Thoracic aorta (tissue), 2 donors: ENCODE measurements around the gene SLC6A6. TPM values are rescaled to one million over a fixed set of nuclear protein-coding genes. Genes with fewer than 3 reads are reported as not detected.

Experiments used
- ATAC-seq: fragments of 150-250 bp; one replicate; pipeline ENCODE4 v1.8.0; 2017; ENCODE audit warnings: low read depth; ENCODE audit not compliant: insufficient number of reproducible peaks, low FRiP score
- DNase-seq: peaks from one replicate; pipeline ENCODE4 v3.0.0-alpha.2; 2020; ENCODE audit warnings: low spot score
- H3K27ac ChIP-seq, 2 donors: fragments of 200-600 bp; sonication (generic); 1 replicate in 1 of 2; 2 replicates in 1 of 2; pipeline ENCODE4 v1.5.1; 2016; ENCODE audit warnings: mild to moderate bottlenecking in 2 of 2, moderate library complexity in 2 of 2
- H3K27me3 ChIP-seq: fragments of 200-600 bp; sonication (generic); replicated peaks from 2 replicates; pipeline ENCODE4 v1.6.0; 2016; ENCODE audit warnings: mild to moderate bottlenecking; ENCODE audit not compliant: insufficient read depth
- H3K36me3 ChIP-seq: fragments of 200-600 bp; sonication (generic); one replicate; pipeline ENCODE4 v1.5.1; 2016
- H3K4me1 ChIP-seq, 2 donors: fragments of 200-600 bp; sonication (generic); 1 replicate in 1 of 2; 2 replicates in 1 of 2; pipeline versions ENCODE4 v1.5.1 to v1.6.0; 2016; ENCODE audit warnings: low read depth in 2 of 2, mild to moderate bottlenecking in 1 of 2; ENCODE audit not compliant: control insufficient read depth in 1 of 2
- H3K4me3 ChIP-seq: fragments of 200-600 bp; sonication (generic); 2 replicates; pipeline ENCODE4 v1.5.1; 2016; ENCODE audit warnings: mild to moderate bottlenecking
- H3K9me3 ChIP-seq: fragments of 200-600 bp; sonication (generic); 2 replicates; pipeline ENCODE4 v1.5.1; 2016
- total RNA-seq, 2 donors: library from RNA; depleted of rRNA; stranded (reverse); fragments of >200 nt; gene quantifications; one replicate each; pipeline versions ENCODE4 v1.1.0 to v1.2.3, GENCODE V29; 2016
- TF ChIP-seq, protein P1 (sequence below): fragments of 200-600 bp; sonication (generic); IDR thresholded peaks from one replicate; pipeline ENCODE4 v1.5.1; 2019; ENCODE audit warnings: antibody characterized with exemption

Gene SLC6A6
- total RNA-seq, 2 donors from 2014 or later = 33.5 to 45.5 TPM

DNA sequence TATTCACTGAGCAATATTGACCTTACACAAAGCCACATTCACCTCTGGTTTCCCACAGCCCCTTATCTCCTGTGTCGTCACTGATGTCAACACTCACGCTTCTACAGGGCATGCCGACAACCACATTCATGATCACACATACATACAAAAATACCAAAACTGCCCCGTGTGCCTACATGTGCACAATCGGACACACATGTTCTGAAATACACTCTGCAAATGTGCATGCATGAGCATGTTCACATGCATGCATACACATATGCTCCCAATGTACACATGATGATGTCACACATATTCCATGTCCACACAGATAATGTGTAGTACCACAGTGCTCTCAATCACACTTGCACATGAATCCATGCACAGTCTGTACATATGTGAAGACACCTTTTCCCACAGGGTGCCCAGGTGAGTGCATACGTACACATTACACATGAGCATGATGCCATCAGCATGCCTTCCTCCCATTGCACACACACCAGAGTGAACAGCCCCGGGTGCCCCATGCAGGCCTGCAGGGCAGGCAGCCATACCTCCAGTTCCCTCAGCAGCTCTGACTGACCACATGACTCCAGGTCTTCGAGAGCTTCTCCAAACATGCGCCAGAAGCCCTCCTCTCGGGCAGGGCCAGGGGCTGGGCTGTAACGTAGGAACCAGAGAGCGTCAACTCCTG is 100.8 kb downstream of the SLC6A6 start:
- Histone ChIP-seq H3K4me1 (no peaks in the 10 kb centered on the region), H3K4me3 (no peak overlapping the region), H3K27me3 (no peaks in the 10 kb centered on the region), H3K9me3 (peaks cover 11% of the 10 kb centered on the region), H3K36me3 (no peaks in the 10 kb centered on the region), H3K27ac (no peak overlapping the region)
- TF ChIP-seq, protein P1, sequence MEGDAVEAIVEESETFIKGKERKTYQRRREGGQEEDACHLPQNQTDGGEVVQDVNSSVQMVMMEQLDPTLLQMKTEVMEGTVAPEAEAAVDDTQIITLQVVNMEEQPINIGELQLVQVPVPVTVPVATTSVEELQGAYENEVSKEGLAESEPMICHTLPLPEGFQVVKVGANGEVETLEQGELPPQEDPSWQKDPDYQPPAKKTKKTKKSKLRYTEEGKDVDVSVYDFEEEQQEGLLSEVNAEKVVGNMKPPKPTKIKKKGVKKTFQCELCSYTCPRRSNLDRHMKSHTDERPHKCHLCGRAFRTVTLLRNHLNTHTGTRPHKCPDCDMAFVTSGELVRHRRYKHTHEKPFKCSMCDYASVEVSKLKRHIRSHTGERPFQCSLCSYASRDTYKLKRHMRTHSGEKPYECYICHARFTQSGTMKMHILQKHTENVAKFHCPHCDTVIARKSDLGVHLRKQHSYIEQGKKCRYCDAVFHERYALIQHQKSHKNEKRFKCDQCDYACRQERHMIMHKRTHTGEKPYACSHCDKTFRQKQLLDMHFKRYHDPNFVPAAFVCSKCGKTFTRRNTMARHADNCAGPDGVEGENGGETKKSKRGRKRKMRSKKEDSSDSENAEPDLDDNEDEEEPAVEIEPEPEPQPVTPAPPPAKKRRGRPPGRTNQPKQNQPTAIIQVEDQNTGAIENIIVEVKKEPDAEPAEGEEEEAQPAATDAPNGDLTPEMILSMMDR = no peak
- DNase-seq (no peak), ATAC-seq (no peak)

DNA sequence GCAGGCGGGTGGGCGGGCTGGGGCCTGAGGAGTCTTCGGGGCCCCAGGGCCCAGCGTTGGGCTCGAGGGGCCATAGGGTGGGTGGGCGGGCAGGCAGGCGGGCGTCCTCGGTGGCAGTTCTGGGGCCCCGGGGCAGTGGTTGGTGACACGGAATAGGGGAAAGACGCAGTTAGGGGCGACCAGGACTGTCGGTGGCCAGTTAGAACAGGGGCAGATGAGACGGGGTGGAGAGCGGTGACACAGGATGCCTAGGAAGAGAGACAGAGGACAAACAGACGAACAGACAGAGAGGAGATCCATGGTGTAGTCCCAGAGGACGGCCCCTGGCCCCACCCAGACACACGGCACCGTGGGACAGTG is 101.3 kb downstream of the SLC6A6 start:
- Histone ChIP-seq H3K9me3 (peaks cover 11% of the 10 kb centered on the region), H3K27ac (no peak overlapping the region), H3K4me3 (no peak overlapping the region), H3K27me3 (no peaks in the 10 kb centered on the region), H3K36me3 (no peaks in the 10 kb centered on the region), H3K4me1 (no peaks in the 10 kb centered on the region)
- TF ChIP-seq, protein P1 = no peak
- DNase-seq = no peak
- no peak for ATAC-seq

DNA sequence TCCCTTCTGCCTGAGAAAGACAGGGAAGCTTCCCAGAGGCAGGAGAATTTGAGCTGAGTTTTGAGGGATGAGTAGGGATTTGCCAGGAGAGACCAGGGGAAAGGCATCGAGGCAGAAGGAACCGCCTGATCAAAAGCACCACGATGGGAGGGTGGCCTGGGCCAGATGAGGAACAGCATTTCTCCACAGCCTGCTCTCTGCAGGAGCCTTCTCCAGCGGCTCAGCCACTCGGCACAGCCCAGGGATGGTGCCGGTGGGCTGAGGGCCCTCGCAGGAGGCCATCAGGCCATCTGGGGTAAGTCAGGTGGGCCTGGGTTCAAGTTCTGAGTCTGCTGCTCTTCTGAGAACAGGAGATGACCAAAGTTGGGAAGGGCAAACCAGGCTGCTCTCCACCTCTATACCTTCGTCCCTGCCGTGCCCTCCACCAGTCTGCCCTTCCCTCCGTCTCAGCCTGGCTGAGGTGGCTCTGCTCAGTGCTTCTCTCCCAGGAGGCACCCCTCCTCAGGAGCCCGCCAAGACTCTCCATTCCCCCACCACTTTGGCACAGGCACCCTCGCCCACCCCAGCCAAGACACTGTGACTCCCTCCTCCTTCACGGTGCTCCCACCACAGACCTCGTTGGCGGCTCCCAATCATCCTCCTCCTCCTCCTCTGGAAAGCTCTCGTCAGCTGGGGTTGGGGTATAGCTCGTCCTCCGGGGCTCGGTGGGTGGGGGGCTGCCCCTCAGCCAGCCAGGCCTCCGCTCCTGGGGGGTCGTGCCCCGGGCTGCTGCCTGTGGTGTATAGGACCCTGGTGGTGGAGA is 102.8 kb downstream of the SLC6A6 start:
- Histone ChIP-seq H3K4me1 (no peaks in the 10 kb centered on the region), H3K27ac (no peak overlapping the region), H3K4me3 (no peak overlapping the region), H3K9me3 (peaks cover 11% of the 10 kb centered on the region), H3K36me3 (no peaks in the 10 kb centered on the region), H3K27me3 (no peaks in the 10 kb centered on the region)
- DNase-seq (no peak), ATAC-seq (no peak)
- TF ChIP-seq, protein P1 = no peak

DNA sequence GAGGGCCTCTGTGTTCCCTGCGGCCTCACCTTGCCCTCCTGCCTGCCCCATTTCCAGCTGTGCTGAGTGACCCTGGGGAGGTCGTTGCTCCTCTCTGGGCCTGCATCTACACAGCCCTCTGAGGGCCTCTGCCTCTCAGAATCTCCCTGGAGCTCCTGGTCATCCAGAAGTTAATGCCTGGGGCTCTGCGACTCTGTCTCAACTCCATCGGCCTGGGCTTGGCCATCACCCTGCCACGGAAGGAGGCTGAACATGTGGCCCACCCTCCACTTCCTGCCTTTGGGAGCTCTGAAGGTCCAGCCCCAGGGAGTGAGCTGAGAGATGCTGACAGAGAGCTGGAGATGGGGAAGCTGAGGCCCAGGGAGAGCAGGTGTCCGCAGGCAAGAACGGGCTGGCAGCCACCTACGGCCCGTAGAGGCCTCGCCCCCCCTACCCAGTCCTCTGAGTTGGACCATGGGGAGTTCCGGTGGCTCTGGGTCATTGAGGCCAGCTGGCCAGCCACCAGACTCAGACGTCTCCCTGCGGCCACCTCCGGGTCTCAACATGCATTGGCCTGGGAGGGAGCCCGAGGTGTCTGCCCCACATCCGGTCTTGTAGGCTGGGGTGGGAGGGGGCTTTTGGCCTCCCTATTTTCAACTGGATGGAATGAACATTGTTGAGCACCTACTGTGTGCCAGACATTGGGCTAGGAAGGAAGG is 103.5 kb downstream of the SLC6A6 start:
- ATAC-seq = no peak
- Histone ChIP-seq H3K4me3 (no peak overlapping the region), H3K27me3 (no peaks in the 10 kb centered on the region), H3K4me1 (no peaks in the 10 kb centered on the region), H3K27ac (no peak overlapping the region), H3K36me3 (no peaks in the 10 kb centered on the region), H3K9me3 (peaks cover 11% of the 10 kb centered on the region)
- no peak for DNase-seq
- TF ChIP-seq, protein P1 = no peak
